ENCODE results near the gene PTP4A1. TPM values are rescaled to one million over a fixed set of nuclear protein-coding genes. Genes with fewer than 3 reads are reported as not detected.
A peak's percentile ranks its signal among the peaks of the same experiment; 100 is the strongest.
"Not testable (repeated sequence)": the region's sequence is repeated elsewhere in the genome, so short reads cannot be mapped to it uniquely, and the experiment has no call there.

PTP4A1 gene
- 33.7 TPM for total RNA-seq
- long read RNA-seq, partial matches to known transcripts = 1 of 5 reads
- long read RNA-seq, other reads (novel, unspliced or antisense) = 2 of 5 reads

- intact Hi-C loops (cut with DNase I) = loop anchor here (5.0 kb wide), 1 partner anchor 65 kb away; the partner anchor contains the start of gene PHF3
- ATAC-seq (ENCODE audit: poor library complexity) (peak; percentile 98), DNase-seq (peak; percentile 98)
Measured at GRCh38 chr6:63572044-63572746, at the start of gene PTP4A1, which contains the start of gene LOC128125822. Gene PTP4A1 (plus strand): TSS chr6:63572480. CDS start chr6:63576881, 4,401 bp downstream. Gene LOC128125822 (plus strand): TSS chr6:63572480.

DNA sequence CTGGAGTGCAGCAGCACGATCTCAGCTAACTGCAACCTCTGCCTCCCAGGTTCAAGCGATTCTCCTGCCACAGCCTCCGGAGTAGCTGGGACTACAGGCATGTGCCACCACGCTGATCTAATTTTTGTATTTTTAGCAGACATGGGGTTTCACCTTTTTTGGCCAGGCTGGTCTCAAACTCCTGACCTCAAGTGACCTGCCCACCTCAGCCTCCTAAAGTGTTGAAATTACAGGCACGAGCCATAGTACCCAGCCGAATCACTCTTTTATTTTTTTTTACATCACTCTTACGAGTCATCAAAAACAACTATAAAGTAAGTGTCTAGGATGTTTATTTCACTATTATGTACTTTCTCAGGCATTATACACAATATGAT lies 49.4 kb upstream of the PTP4A1 start:
- intact Hi-C loops (cut with DNase I); ATAC-seq (ENCODE audit: poor library complexity); DNase-seq: not testable (repeated sequence)

- intact Hi-C loops (cut with DNase I) = no loop called here
- DNase-seq = no peak
- ATAC-seq (ENCODE audit: poor library complexity) = no peak
Measured at GRCh38 chr6:63523630-63524029, 48.6 kb upstream of the PTP4A1 start.

DNA sequence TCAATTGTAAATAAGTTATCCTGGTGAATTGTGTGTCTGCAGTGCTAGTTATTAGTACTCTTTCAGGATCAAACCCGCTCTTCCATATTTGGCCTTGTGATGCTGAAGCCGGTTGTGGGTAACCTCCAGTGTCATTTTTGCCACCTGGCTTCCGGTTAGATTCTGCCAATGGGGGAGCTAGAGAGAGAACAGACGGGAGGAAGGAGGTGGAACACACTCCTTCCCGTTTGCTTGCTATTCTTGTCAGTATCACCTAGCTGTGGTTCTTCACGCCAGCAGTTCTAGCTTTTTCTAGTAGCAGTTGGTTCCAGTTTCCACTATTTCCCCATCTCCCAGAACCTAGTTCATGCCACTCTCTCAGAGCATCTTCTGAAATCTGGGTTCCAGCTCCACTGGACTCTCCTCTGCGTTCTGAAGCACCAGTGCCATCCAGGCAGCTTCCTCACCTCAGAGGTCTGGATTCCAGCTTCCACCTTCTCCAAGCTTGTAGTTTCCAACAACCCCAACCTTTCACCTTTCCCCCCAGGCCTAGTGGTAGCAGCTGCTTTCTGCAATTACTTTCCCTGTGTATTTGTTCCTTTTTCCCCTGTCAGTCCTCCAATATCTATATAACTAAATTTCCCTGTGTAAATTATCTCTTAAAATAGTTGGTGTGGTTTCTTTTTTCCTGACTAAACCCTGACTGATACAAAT lies 46.9 kb upstream of the PTP4A1 start:
- DNase-seq (no peak), ATAC-seq (ENCODE audit: poor library complexity) (no peak)
- intact Hi-C loops (cut with DNase I) = no loop called here

GRCh38 chr6:63526931-63527330 lies 45.3 kb upstream of the PTP4A1 start:
- intact Hi-C loops (cut with DNase I) = no loop called here
- DNase-seq = no peak
- no peak for ATAC-seq (ENCODE audit: poor library complexity)

- DNase-seq (no peak), ATAC-seq (ENCODE audit: poor library complexity) (no peak)
- intact Hi-C loops (cut with DNase I) = no loop called here
Measured at GRCh38 chr6:63527658-63528514, 44.4 kb upstream of the PTP4A1 start.

GRCh38 chr6:63529498-63529897 lies 42.8 kb upstream of the PTP4A1 start:
- intact Hi-C loops (cut with DNase I) = no loop called here
- no peak for DNase-seq
- ATAC-seq (ENCODE audit: poor library complexity) = no peak

DNA sequence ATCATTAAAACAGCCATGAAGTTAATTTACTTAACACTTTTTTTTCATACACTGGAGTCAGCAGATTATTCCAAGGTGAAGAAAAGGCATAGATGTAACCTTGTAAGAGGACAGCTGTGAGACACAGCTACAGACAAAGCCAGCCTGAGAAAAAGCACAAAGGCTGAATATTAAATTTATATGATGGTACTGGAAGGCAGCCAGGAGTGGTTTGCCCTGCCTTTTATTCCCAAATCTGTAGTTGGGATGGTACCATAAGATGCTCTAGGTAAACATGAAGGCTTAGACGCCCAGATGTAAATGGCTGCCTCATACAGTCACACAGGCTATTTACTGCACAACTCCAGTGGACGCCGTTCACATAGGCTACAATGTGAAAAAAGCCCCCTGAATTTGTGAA lies 42.1 kb upstream of the PTP4A1 start:
- ATAC-seq (ENCODE audit: poor library complexity) (no peak), DNase-seq (no peak)
- intact Hi-C loops (cut with DNase I) = no loop called here

GRCh38 chr6:63530991-63531390 lies 41.3 kb upstream of the PTP4A1 start:
- intact Hi-C loops (cut with DNase I) = no loop called here
- DNase-seq = no peak
- no peak for ATAC-seq (ENCODE audit: poor library complexity)

GRCh38 chr6:63533026-63533425 lies 39.3 kb upstream of the PTP4A1 start:
- DNase-seq = no peak
- intact Hi-C loops (cut with DNase I) = no loop called here
- no peak for ATAC-seq (ENCODE audit: poor library complexity)

DNA sequence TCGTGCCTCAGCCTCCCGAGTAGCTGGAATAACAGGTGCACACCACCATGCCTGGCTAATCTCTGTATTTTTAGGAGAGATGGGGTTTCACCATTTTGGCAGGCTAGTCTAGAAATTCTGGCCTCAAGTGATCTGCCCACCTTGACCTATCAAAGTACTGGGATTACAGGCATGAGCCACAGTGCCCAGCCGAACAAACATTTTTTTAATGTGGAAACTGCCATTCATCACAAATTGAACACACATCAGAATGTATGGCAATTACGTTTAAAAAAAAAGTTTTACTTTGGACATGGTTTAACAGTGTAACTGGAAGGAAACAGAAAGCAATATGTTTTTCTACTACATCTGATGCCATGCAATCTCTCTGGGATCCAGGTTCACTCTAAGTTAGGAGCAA lies 38.3 kb upstream of the PTP4A1 start:
- intact Hi-C loops (cut with DNase I) = no loop called here
- DNase-seq = no peak
- no peak for ATAC-seq (ENCODE audit: poor library complexity)

DNA sequence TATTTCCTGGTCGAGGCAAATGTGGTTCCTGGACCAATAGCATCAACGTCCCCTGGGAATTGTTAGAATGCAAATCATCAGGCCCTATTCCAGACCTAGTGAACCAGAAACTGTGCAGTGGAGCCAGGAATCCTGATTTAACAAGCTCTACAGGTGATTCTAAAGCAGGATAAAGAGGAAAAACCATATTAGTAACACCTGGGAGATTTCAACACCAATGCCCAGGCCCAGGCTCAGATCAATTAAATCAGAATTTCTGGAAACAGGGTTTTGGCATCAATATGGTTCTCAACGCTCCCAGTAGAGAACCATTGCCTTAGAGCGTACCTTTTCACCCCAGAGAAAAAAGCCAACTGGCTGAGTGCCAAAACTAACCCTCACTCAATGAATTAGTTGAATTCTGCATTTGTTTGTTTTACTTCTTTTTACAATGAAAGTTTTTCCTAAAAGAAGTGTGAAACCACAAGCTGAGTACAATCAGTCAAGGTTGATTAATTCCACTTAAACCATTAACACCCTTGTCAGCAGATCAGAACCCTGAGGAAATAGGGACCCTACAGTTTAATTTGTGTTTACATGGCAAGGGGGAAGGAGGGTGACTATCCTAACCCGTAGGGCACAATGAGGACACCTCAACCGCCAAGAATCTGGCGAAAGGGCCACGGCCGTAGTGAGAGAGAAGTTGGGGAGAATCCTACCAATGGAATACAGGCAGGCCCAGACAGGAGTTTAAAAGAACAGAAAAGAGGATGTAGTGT lies 34.9 kb upstream of the PTP4A1 start:
- DNase-seq = no peak
- no peak for ATAC-seq (ENCODE audit: poor library complexity)
- intact Hi-C loops (cut with DNase I) = no loop called here

- DNase-seq = no peak
- ATAC-seq (ENCODE audit: poor library complexity) = no peak
- intact Hi-C loops (cut with DNase I) = no loop called here
Measured at GRCh38 chr6:63537959-63538300, 34.4 kb upstream of the PTP4A1 start.

- intact Hi-C loops (cut with DNase I) = no loop called here
- ATAC-seq (ENCODE audit: poor library complexity) (no peak), DNase-seq (no peak)
Measured at GRCh38 chr6:63538550-63538949, 33.7 kb upstream of the PTP4A1 start.

- no peak for ATAC-seq (ENCODE audit: poor library complexity)
- DNase-seq = no peak
- intact Hi-C loops (cut with DNase I) = no loop called here
Measured at GRCh38 chr6:63543001-63543400, 29.3 kb upstream of the PTP4A1 start.

DNA sequence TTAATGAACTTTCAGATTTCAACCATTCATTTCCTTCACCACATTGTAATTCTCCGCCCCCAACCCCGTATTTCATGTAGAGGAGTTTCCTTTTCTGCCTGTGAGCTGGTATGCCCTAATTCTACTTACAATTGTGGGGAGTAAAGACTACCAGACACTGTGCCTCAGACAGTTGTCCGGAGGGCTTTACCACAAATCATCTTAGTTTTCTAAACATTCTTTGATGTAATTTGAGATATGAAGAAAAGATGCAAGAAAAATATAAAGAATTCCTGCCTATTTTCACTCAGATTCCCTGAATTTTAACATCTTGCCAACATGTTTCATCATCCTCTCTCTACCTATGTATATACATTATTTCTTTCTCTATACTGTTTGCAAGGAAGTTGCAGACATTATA lies 28.3 kb upstream of the PTP4A1 start:
- no peak for DNase-seq
- no peak for ATAC-seq (ENCODE audit: poor library complexity)
- intact Hi-C loops (cut with DNase I) = no loop called here

- intact Hi-C loops (cut with DNase I) = no loop called here
- no peak for DNase-seq
- ATAC-seq (ENCODE audit: poor library complexity) = no peak
Measured at GRCh38 chr6:63546236-63546635, 26.0 kb upstream of the PTP4A1 start.

DNA sequence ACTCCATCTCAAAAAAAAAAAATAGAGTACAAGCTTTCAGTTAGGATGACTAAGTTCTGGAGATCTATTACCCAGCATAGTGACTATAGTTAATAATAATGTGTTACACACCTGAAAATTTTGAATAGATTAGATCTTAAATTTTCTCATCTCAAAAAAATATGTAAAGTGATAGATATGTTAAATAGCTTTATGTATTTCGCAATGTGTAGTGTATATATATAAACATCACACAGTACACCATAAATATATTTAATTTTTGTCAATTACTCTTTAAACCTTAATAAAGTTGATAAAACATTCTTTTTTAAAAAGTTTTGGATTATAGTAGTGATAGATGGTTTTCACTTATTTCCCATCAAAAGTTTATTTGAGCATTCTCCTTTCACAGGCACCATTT lies 25.6 kb upstream of the PTP4A1 start:
- intact Hi-C loops (cut with DNase I) = no loop called here
- no peak for ATAC-seq (ENCODE audit: poor library complexity)
- DNase-seq = no peak

GRCh38 chr6:63549076-63549475 lies 23.2 kb upstream of the PTP4A1 start:
- DNase-seq (no peak), ATAC-seq (ENCODE audit: poor library complexity) (no peak)
- intact Hi-C loops (cut with DNase I) = no loop called here

Data from Right ventricle myocardium superior (tissue), 1 donor.